GM12878 (cell line): ENCODE results near the gene CACTIN. TPM values are rescaled to one million over a fixed set of nuclear protein-coding genes. Genes with fewer than 3 reads are reported as not detected.

Experiments
- ATAC-seq: fragments of 200-7000 bp; cut with Tn5 transposase; 3 replicates; pipeline ENCODE4 v1.9.1; 2020; ENCODE audit warnings: mild to moderate bottlenecking, moderate library complexity
- BruUV-seq: library from RNA; stranded (reverse); fragments of 400-500 nt; replicated peaks from 2 replicates; lab custom pipeline; 2021; lab: Mats Ljungman, UMichigan
- CTCF ChIA-PET: fragments of 300-600 bp; sonication (Branson Sonifier 250); formaldehyde crosslinking; extraction: SDS; loops from one replicate; lab custom pipeline; 2021; ENCODE audit warnings: inconsistent platforms; lab: Yijun Ruan, JAX
- POLR2A ChIA-PET: fragments of 350-600 bp; formaldehyde crosslinking; extraction: SDS; loops from one replicate; lab custom pipeline; 2021; ENCODE audit warnings: inconsistent platforms; lab: Charles Lee
- RAD21 ChIA-PET: fragments of 300-600 bp; sonication (Branson Sonifier 250); formaldehyde crosslinking; loops from one replicate; lab custom pipeline; 2023; ENCODE audit warnings: antibody characterized with exemption; ENCODE audit not compliant: unreplicated experiment; lab: Charles Lee
- SMC1A ChIA-PET: fragments of 300-600 bp; sonication (Branson Sonifier 250); formaldehyde crosslinking; loops from one replicate; lab custom pipeline; 2023; ENCODE audit not compliant: unreplicated experiment, uncharacterized antibody; lab: Charles Lee
- DNase-seq: peaks from one replicate; pipeline ENCODE4 v3.0.0-alpha.2; 2011; ENCODE audit warnings: low read depth, low spot score
- FAIRE-seq: peaks from 3 replicates; lab custom pipeline; 2011; peaks lifted over from hg19 to GRCh38; lab: Jason Lieb, UNC
- H2AFZ ChIP-seq: 2 replicates; pipeline ENCODE4 v1.6.0; 2011; ENCODE audit warnings: low read depth, low read length, control low read depth; ENCODE audit not compliant: control insufficient read depth
- H3K27ac ChIP-seq: 2 replicates; pipeline ENCODE4 v1.5.1; 2011; ENCODE audit warnings: control low read depth; ENCODE audit not compliant: control insufficient read depth, insufficient read depth
- H3K27me3 ChIP-seq, 2 experiments: replicated peaks in 1 of 2; 2 replicates each; pipeline versions ENCODE4 v1.6.0 to v1.6.1; 2011; ENCODE audit warnings: low read length in 1 of 2; ENCODE audit not compliant: control insufficient read depth in 2 of 2, insufficient read depth in 2 of 2
- H3K36me3 ChIP-seq, 2 experiments: 2 replicates each; pipeline ENCODE4 v1.5.1; 2011; ENCODE audit warnings: low read length in 1 of 2; ENCODE audit not compliant: control insufficient read depth in 2 of 2, insufficient read depth in 2 of 2
- H3K4me1 ChIP-seq: 2 replicates; pipeline ENCODE4 v1.6.1; 2011; ENCODE audit warnings: mild to moderate bottlenecking, low read length, moderate library complexity, mixed read lengths; ENCODE audit not compliant: control insufficient read depth, insufficient read depth
- H3K4me2 ChIP-seq: 2 replicates; pipeline ENCODE4 v1.6.0; 2011; ENCODE audit warnings: control low read depth; ENCODE audit not compliant: control insufficient read depth, insufficient read depth
- H3K4me3 ChIP-seq: fragments of 200-600 bp; sonication (generic); 2 replicates; pipeline ENCODE4 v1.5.1; 2016
- H3K79me2 ChIP-seq: 2 replicates; pipeline ENCODE4 v1.6.0; 2011; ENCODE audit warnings: low read length; ENCODE audit not compliant: control insufficient read depth, insufficient read depth
- H3K9ac ChIP-seq: 2 replicates; pipeline ENCODE4 v1.8.0; 2011; ENCODE audit warnings: low read length, control low read depth, mixed read lengths; ENCODE audit not compliant: control insufficient read depth, insufficient read depth
- H3K9me3 ChIP-seq: replicated peaks from 3 replicates; pipeline ENCODE4 v1.5.1; 2011; ENCODE audit warnings: mild to moderate bottlenecking, low read length; ENCODE audit not compliant: control insufficient read depth, insufficient read depth
- H4K20me1 ChIP-seq: 2 replicates; pipeline ENCODE4 v1.6.0; 2011; ENCODE audit not compliant: control insufficient read depth, insufficient read depth
- BHLHE40 ChIP-seq, 2 experiments: fragments of 450-650 bp in 1 of 2; IDR thresholded peaks; 2 replicates each; pipeline ENCODE4 v1.6.1; 2011 to 2017; ENCODE audit warnings: low read depth in 2 of 2, borderline replicate concordance in 1 of 2, improper control_type of control experiment in 1 of 2, low read length in 1 of 2, mild to moderate bottlenecking in 1 of 2
- CTCF ChIP-seq, 3 experiments: IDR thresholded peaks in 2 of 3; conservative IDR thresholded peaks in 1 of 3; 2 replicates each; pipeline ENCODE4 v1.5.1; 2011; ENCODE audit warnings: low read depth in 3 of 3, low read length in 3 of 3, mild to moderate bottlenecking in 3 of 3, control low read depth in 2 of 3, moderate library complexity in 2 of 3, inconsistent platforms in 1 of 3, mixed read lengths in 1 of 3; ENCODE audit not compliant: control insufficient read depth in 2 of 3, insufficient read depth in 1 of 3; ENCODE audit errors: extremely low read depth in 1 of 3
- IKZF2 ChIP-seq, 2 experiments: fragments of 450-650 bp; IDR thresholded peaks; 2 replicates each; pipeline ENCODE4 v1.6.1; 2017; ENCODE audit warnings: mild to moderate bottlenecking in 2 of 2, moderate library complexity in 2 of 2
- NFYA ChIP-seq: IDR thresholded peaks from 2 replicates; pipeline ENCODE4 v1.6.1; 2011; ENCODE audit warnings: low read depth, mild to moderate bottlenecking, low read length, improper control_type of control experiment, borderline replicate concordance
- POU2F2 ChIP-seq: IDR thresholded peaks from 3 replicates; pipeline ENCODE4 v1.6.1; 2011; ENCODE audit warnings: low read depth, mild to moderate bottlenecking, low read length, borderline replicate concordance
- RELB ChIP-seq: fragments of 450-650 bp; IDR thresholded peaks from 2 replicates; pipeline ENCODE4 v1.6.1; 2017; ENCODE audit warnings: low read depth, mild to moderate bottlenecking, moderate library complexity
- SMC3 ChIP-seq: IDR thresholded peaks from 2 replicates; pipeline ENCODE4 v1.6.1; 2011; ENCODE audit warnings: low read length, improper control_type of control experiment, borderline replicate concordance
- SREBF2 ChIP-seq: IDR thresholded peaks from 2 replicates; pipeline ENCODE4 v1.6.1; 2012; ENCODE audit warnings: mild to moderate bottlenecking, low read length
- STAT3 ChIP-seq: IDR thresholded peaks from 2 replicates; pipeline ENCODE4 v1.6.1; 2011; ENCODE audit warnings: low read depth, low read length, improper control_type of control experiment
- ZNF592 ChIP-seq: fragments of 450-650 bp; IDR thresholded peaks from 2 replicates; pipeline ENCODE4 v1.6.1; 2017; ENCODE audit warnings: mild to moderate bottlenecking, moderate library complexity
- WGBS: methylation state at CpG from one replicate; pipeline ENCODE4 v1.1.6; 2016; ENCODE audit warnings: low lambda C conversion rate; ENCODE audit not compliant: insufficient replicate concordance, insufficient coverage; ENCODE audit errors: missing lambda C conversion rate; 5-methylcytosine and 5-hydroxymethylcytosine counted together
- in situ Hi-C: fragments of 300-500 bp; cut with MboI; formaldehyde crosslinking; loops from 9 replicates; pipeline ENCODE4 v1.14.3; 2018; ENCODE audit warnings: mixed read lengths
- intact Hi-C: fragments of 100-400 bp; cut with micrococcal nuclease; formaldehyde crosslinking; loops from one replicate; pipeline ENCODE4 v1.14.2; 2022; ENCODE audit not compliant: unreplicated experiment
- polyA plus RNA-seq, 11 experiments: library from polyadenylated mRNA; depleted of rRNA in 4 of 11; unstranded in 6 of 11; stranded (reverse) in 5 of 11; fragments of >200 nt; fragmentation: Nextera tagmentation in 4 of 11; fragmentation: Illumina TruSeq in 1 of 11; extraction: Ambion mirVana in 4 of 11; extraction: Trizol in 1 of 11; gene quantifications; 1 replicate in 1 of 11; 2 replicates in 10 of 11; pipeline versions ENCODE4 v1.2.1 to v1.2.3, GENCODE V29; 2011 to 2016; ENCODE audit warnings: inconsistent platforms in 2 of 11, missing spikeins in 2 of 11, low read depth in 1 of 11
- total RNA-seq, 4 experiments: library from RNA; depleted of rRNA in 3 of 4; stranded (reverse); fragments of >200 nt in 3 of 4; fragmentation: Illumina TruSeq in 1 of 4; extraction: Trizol in 1 of 4; gene quantifications; 2 replicates each; pipeline versions ENCODE4 v1.2.1 to v1.2.3, GENCODE V29; 2013 to 2021

CACTIN gene
- total and polyA plus RNA-seq, 10 of the 15 experiments (the other 5 are each of a cell fraction or from before 2014, with no cell fraction given), result 0.40 to 31.4 (median 12.5) TPM

- TF ChIP-seq ZNF592 (no peak), STAT3 (no peak), SREBF2 (no peak), SMC3 (no peak), BHLHE40 (IDR thresholded peaks at IDR 0.05; ENCODE audit: borderline replicate concordance in 1 of 2, low read depth in 2 of 2, low read length in 1 of 2) (no peak)
Observed at GRCh38 chr19:3593156-3593555, 33.4 kb downstream of the CACTIN start (continued).

- H3K27me3 ChIP-seq, result no peaks in the 10 kb centered on the region
- in situ Hi-C loops (no loop called here), intact Hi-C loops (no loop called here)
- H3K4me2 ChIP-seq, result no peak overlapping the region
- POLR2A ChIA-PET, result no interaction called here
- H3K9ac ChIP-seq, result no peak overlapping the region
- H3K36me3 ChIP-seq, result no peaks in the 10 kb centered on the region
- DNase-seq, result no peak
- BruUV-seq, result no TSS peak
- TF ChIP-seq NFYA (no peak), IKZF2 (IDR thresholded peaks at IDR 0.05) (no peak), POU2F2 (no peak), CTCF (IDR thresholded peaks at IDR 0.05 in 2 of 3, conservative IDR thresholded peaks at IDR 0.05 in 1 of 3; ENCODE audit: control insufficient read depth in 2 of 3, extremely low read depth in 1 of 3, insufficient read depth in 1 of 3, low read depth in 3 of 3, low read length in 3 of 3) (no peak), RELB (no peak)
- TF ChIP-seq, all 136 proteins: peak for 0
- ChIA-PET RAD21 (interaction anchor here (0.5 kb wide), 1 partner anchor 126 kb away, joined by 4 read pairs; no protein-coding TSS in a partner anchor), CTCF (interaction anchor here (0.8 to 1.9 kb wide), 9 partner anchors 8 to 267 kb away, joined by 3 to 5 read pairs (median 4); no protein-coding TSS in a partner anchor), SMC1A (interaction anchor here (0.7 to 0.9 kb wide), 2 partner anchors 16 to 35 kb away, joined by 3 read pairs; no protein-coding TSS in a partner anchor)
- Histone ChIP-seq H3K9me3 (peaks cover 2% of the 10 kb centered on the region; the same call in 1 of the 3 replicates), H3K4me3 (no peak overlapping the region), H3K79me2 (no peaks in the 10 kb centered on the region), H3K27ac (no peak overlapping the region), H4K20me1 (no peaks in the 10 kb centered on the region), H2AFZ (no peak overlapping the region), H3K4me1 (no peaks in the 10 kb centered on the region)
- ATAC-seq, result no peak
- no peak for FAIRE-seq
- 17% methylated on average over 9 of the region's 9 CpGs for WGBS
Observed at GRCh38 chr19:3591876-3592613, 34.5 kb downstream of the CACTIN start.
